Heart right ventricle (tissue), 16 donors: ENCODE measurements around the gene TMEM52. TPM values are rescaled to one million over a fixed set of nuclear protein-coding genes. Genes with fewer than 3 reads are reported as not detected.
A peak's percentile ranks its signal among the peaks of the same experiment; 100 is the strongest.

Source experiments
- ATAC-seq, 8 donors: fragments of 200-7000 bp; cut with Tn5 transposase; one replicate each; pipeline ENCODE4 v1.9.1; 2020; ENCODE audit warnings: mild to moderate bottlenecking in 8 of 8, moderate library complexity in 8 of 8, moderate number of reproducible peaks in 1 of 8
- DNase-seq, 2 donors: peaks; one replicate each; pipeline ENCODE4 v3.0.0-alpha.2; 2020
- H3K27ac ChIP-seq, 10 donors: fragments of 200-600 bp; sonication (generic) in 2 of 10; one replicate each; pipeline versions ENCODE4 v1.5.0 to v1.8.0; 2020 to 2022; ENCODE audit warnings: mild to moderate bottlenecking in 3 of 10
- H3K27me3 ChIP-seq, 7 donors: fragments of 200-600 bp; one replicate each; pipeline ENCODE4 v1.8.0; 2021 to 2022; ENCODE audit warnings: mild to moderate bottlenecking in 2 of 7
- H3K36me3 ChIP-seq, 9 donors: fragments of 200-600 bp; sonication (generic) in 1 of 9; one replicate each; pipeline versions ENCODE4 v1.5.0 to v1.8.0; 2020 to 2022; ENCODE audit warnings: mild to moderate bottlenecking in 2 of 9
- H3K4me1 ChIP-seq, 9 donors: fragments of 200-600 bp; sonication (generic) in 1 of 9; one replicate each; pipeline versions ENCODE4 v1.5.0 to v1.8.0; 2020 to 2022; ENCODE audit warnings: mild to moderate bottlenecking in 4 of 9
- H3K4me3 ChIP-seq, 10 donors: fragments of 200-600 bp; sonication (generic) in 2 of 10; one replicate each; pipeline versions ENCODE4 v1.5.0 to v1.8.0; 2020 to 2022; ENCODE audit warnings: mild to moderate bottlenecking in 7 of 10, moderate library complexity in 2 of 10
- H3K9me3 ChIP-seq, 11 donors: fragments of 200-600 bp in 10 of 11; sonication (generic) in 2 of 11; one replicate each; pipeline versions ENCODE4 v1.5.0 to v1.8.0; 2013 to 2022; ENCODE audit warnings: mild to moderate bottlenecking in 2 of 11, control low read depth in 1 of 11, moderate library complexity in 1 of 11
- CTCF ChIP-seq, 9 donors: fragments of 200-600 bp; sonication (generic) in 2 of 9; IDR thresholded peaks; one replicate each; pipeline versions ENCODE4 v1.5.0 to v1.8.0; 2021 to 2022; ENCODE audit warnings: antibody characterized with exemption in 9 of 9, mild to moderate bottlenecking in 5 of 9, moderate library complexity in 1 of 9
- WGBS, 2 donors: extraction: QIAGEN DNeasy Blood & Tissue Kit; methylation state at CpG; one replicate each; pipeline ENCODE4 v1.1.7; 2013; ENCODE audit warnings: inconsistent platforms in 1 of 2; 5-methylcytosine and 5-hydroxymethylcytosine counted together
- intact Hi-C, 10 donors: fragments of 100-400 bp; cut with DNase I; formaldehyde crosslinking; loops; one replicate each; pipeline versions ENCODE4 v1.11.1 to v1.14.2; 2022
- polyA plus RNA-seq, 2 donors: library from polyadenylated mRNA; stranded (reverse); fragments of 200-250 nt; gene quantifications; one replicate each; pipeline ENCODE4 v1.2.3, GENCODE V29; 2013
- total RNA-seq, 10 donors: library from RNA; stranded (reverse); fragmentation: NEBNext Ultra II Directional in 3 of 10; extraction: Animal tissue kit (Norgen Biotek cat#: 25700) in 3 of 10; gene quantifications; one replicate each; pipeline versions ENCODE4 v1.2.1 to v1.2.4, GENCODE V29; 2021 to 2023
- donor health status: Arrhythmogenic right ventricular cardiomyopathy.
- donor health status: ischemic (EF 13 %, LVEDD 7.1; RV severe dilation, severe dysfunction).
- donor health status: healthy with polysubstance abuse.
- donor health status: DM: no; HTN: yes; CAD: no.
- donor health status: DM: no; HTN: no; CAD: no.
- donor health status: ischemic (EF 25% LVEDD 6.9; RV normal size, moderate dysfunction).
- donor health status: ischemic (EF 25% LVEDD 5.7; RV mildly dilated, moderate dysfunction).
- donor health status: healthy.
- donor health status: DM: yes; HTN: yes; CAD: no.
- donor health status: Ischemic cardiomyopathy.
- donor health status: ischemic (EF 35%, LVEDD 5.7; RV mildly dilated, moderate dysfunction).
- donor health status: nonischemic (EF 11% LVEDD 7.7; RV severe dilation, severe dysfunction).
- donor health status: DM: yes; HTN: yes; CAD: no.
- donor health status: PGD.
- donor health status: ischemic (EF 29% LVEDD 5.4; RV normal size, mild dysfunction).
- donor health status: nonischemic (EF 23%, LVEDD 6.1; RV moderate dilation, normal function).

Gene TMEM52
- total and polyA plus RNA-seq, 12 donors, result 0.58 to 11.5 (median 1.9) TPM; not detected in 2

DNA sequence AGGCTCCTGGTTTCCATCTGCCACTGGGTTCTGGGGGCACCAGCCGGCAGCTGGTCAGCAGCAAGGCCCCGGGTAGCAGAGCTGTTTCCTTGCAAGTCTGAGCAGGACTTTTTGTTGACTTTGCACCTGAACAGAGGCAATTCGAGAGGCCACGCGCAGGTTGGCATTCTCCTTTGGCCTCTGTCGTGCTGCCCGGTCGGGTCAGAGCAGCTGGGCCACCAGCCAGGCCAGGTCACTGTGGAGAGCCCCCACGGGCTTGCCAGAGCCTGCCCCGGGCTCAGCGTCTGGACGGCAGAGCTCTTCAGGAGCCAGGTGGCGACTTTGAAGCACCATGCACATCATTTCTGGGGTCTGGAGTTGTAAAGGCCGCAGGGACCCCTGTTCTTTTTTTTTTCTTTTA, 28.4 kb upstream of the TMEM52 start:
- peaks cover 0 to 5% (median 0%) of the 10 kb centered on the region in 11 donors for H3K9me3 ChIP-seq
- intact Hi-C loops, result loop anchor here in 5 of 10 donors (5.0 to 10.0 kb wide), 4 partner anchors 95 to 217 kb away; no protein-coding TSS in a partner anchor
- peaks cover 0 to 14% (median 3%) of the 10 kb centered on the region in 7 donors for H3K27me3 ChIP-seq
- no peak for TF ChIP-seq CTCF (IDR thresholded peaks at IDR 0.05)
- H3K36me3 ChIP-seq, result no peaks in the 10 kb centered on the region
- WGBS, 2 donors, result 77 to 80% methylated on average over 14 of the region's 14 CpGs
- DNase-seq (no peak), ATAC-seq (no peak)
- no peak overlapping the region for H3K4me3 ChIP-seq
- H3K4me1 ChIP-seq, result peaks cover 0 to 19% (median 9%) of the 10 kb centered on the region in 9 donors
- no peak overlapping the region for H3K27ac ChIP-seq

GRCh38 chr1:1946540-1946939, 27.5 kb upstream of the TMEM52 start:
- intact Hi-C loops, result loop anchor here in 5 of 10 donors (5.0 to 10.0 kb wide), 4 partner anchors 96 to 218 kb away; no protein-coding TSS in a partner anchor
- Histone ChIP-seq H3K4me3 (no peak overlapping the region), H3K27ac (no peak overlapping the region), H3K36me3 (no peaks in the 10 kb centered on the region), H3K4me1 (peaks cover 0 to 19% (median 9%) of the 10 kb centered on the region in 9 donors), H3K9me3 (peaks cover 0 to 5% (median 0%) of the 10 kb centered on the region in 11 donors), H3K27me3 (peaks cover 0 to 17% (median 3%) of the 10 kb centered on the region in 7 donors)
- DNase-seq (peak; percentile 45 to 57), ATAC-seq (peak; percentile 11 to 65 (median 45))
- WGBS, 2 donors, result 9 to 15% methylated on average over 11 of the region's 11 CpGs
- no peak for TF ChIP-seq CTCF (IDR thresholded peaks at IDR 0.05)

DNA sequence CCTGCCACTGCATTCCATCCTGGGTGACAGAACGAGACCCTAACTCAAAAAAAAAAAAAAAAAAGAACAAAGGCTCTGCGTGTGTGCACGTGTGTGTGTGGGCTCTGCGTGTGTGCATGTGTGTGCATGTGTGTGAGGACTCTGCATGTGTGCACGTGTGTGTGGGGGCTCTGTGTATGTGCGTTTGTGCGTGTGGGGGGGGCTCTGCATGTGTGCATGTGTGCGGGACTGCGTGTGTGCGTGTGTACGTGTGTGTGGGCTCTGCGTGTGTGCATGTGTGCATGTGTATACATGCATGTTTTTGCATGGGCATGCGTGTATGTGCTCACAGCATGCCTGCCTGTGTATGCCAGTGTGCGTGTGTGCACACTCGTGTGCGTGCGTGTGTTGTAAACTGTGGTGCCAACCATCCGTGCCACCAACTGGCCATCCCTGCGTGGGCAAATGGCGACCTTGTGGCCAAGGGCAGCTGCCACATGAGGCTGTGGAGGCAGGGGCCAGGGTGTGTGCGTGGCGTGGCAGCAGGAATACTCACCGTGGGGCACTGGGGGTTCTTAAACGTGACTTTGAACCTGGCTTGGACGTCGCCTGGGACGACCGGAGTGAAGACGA, 26.8 kb upstream of the TMEM52 start:
- 88 to 91% methylated on average over 29 of the region's 29 CpGs for WGBS, 2 donors
- peaks cover 0 to 19% (median 9%) of the 10 kb centered on the region in 9 donors for H3K4me1 ChIP-seq
- H3K4me3 ChIP-seq, result no peak overlapping the region
- no peak overlapping the region for H3K27ac ChIP-seq
- peaks cover 0 to 3% (median 0%) of the 10 kb centered on the region in 11 donors for H3K9me3 ChIP-seq
- ATAC-seq (peak in 1 of 8 donors; percentile 4), DNase-seq (no peak)
- intact Hi-C loops, result loop anchor here in 5 of 10 donors (5.0 to 10.0 kb wide), 4 partner anchors 96 to 219 kb away; no protein-coding TSS in a partner anchor
- H3K36me3 ChIP-seq, result no peaks in the 10 kb centered on the region
- TF ChIP-seq CTCF (IDR thresholded peaks at IDR 0.05), result no peak
- H3K27me3 ChIP-seq, result peaks cover 0 to 18% (median 3%) of the 10 kb centered on the region in 7 donors

GRCh38 chr1:1943834-1944570, 24.9 kb upstream of the TMEM52 start:
- TF ChIP-seq CTCF (IDR thresholded peaks at IDR 0.05), result peak; percentile 72 to 94 (median 89)
- intact Hi-C loops, result loop anchor here in 6 of 10 donors (1.0 to 10.0 kb wide), 5 partner anchors 100 to 221 kb away; no protein-coding TSS in a partner anchor
- ATAC-seq (peak; percentile 68 to 86 (median 76)), DNase-seq (peak; percentile 40 to 62)
- Histone ChIP-seq H3K4me1 (peaks cover 0 to 19% (median 9%) of the 10 kb centered on the region in 9 donors), H3K4me3 (peak overlapping the region in 1 of 10 donors; percentile 12), H3K27ac (no peak overlapping the region), H3K27me3 (peaks cover 0 to 32% (median 10%) of the 10 kb centered on the region in 7 donors), H3K36me3 (no peaks in the 10 kb centered on the region), H3K9me3 (no peaks in the 10 kb centered on the region)
- WGBS, 2 donors, result 12 to 22% methylated on average over 37 of the region's 37 CpGs
